ENCODE measurements around the gene STYXL2.

GRCh38 chr1:167110586-167110985, 16.7 kb downstream of the STYXL2 start:
- no peak for TF ChIP-seq EGR1 (IDR thresholded peaks at IDR 0.05)
- TF ChIP-seq, protein P1, sequence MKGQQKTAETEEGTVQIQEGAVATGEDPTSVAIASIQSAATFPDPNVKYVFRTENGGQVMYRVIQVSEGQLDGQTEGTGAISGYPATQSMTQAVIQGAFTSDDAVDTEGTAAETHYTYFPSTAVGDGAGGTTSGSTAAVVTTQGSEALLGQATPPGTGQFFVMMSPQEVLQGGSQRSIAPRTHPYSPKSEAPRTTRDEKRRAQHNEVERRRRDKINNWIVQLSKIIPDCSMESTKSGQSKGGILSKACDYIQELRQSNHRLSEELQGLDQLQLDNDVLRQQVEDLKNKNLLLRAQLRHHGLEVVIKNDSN (IDR thresholded peaks at IDR 0.05), result no peak
- TF ChIP-seq EP300 (IDR thresholded peaks at IDR 0.05; ENCODE audit: borderline replicate concordance), result no peak
- TF ChIP-seq RAD21 (IDR thresholded peaks at IDR 0.05; ENCODE audit: low read depth), result no peak
- TF ChIP-seq REST (IDR thresholded peaks at IDR 0.05; ENCODE audit: low read depth), result no peak
- TF ChIP-seq ZBTB7A (IDR thresholded peaks at IDR 0.05; ENCODE audit: low read depth), result no peak
